HEK293 (cell line): Measurements from ENCODE around the gene ZNF555.

Source experiments
- CTCF ChIA-PET: fragments of 350-600 bp; formaldehyde crosslinking; extraction: SDS; loops from one replicate; lab custom pipeline; 2021; ENCODE audit warnings: antibody characterized with exemption; lab: Yijun Ruan, JAX
- POLR2A ChIA-PET: fragments of 300-600 bp; formaldehyde crosslinking; extraction: SDS; loops from one replicate; lab custom pipeline; 2020; ENCODE audit warnings: antibody characterized with exemption, inconsistent platforms; lab: Yijun Ruan, JAX
- H3K27ac ChIP-seq: fragments of 200-500 bp; sonication (Bioruptor generic); 2 replicates; pipeline ENCODE4 v1.5.1; 2014; ENCODE audit warnings: low read depth, low read length, control low read depth, inconsistent platforms; ENCODE audit errors: extremely low read depth
- H3K36me3 ChIP-seq, 2 experiments: fragments of 200-500 bp in 1 of 2; sonication (Bioruptor generic) in 1 of 2; 1 replicate in 1 of 2; 2 replicates in 1 of 2; pipeline ENCODE4 v1.5.1; 2014 to 2017; ENCODE audit warnings: inconsistent platforms in 2 of 2, low read length in 2 of 2; ENCODE audit not compliant: control insufficient read depth in 2 of 2, insufficient read depth in 1 of 2
- H3K4me1 ChIP-seq: fragments of 200-500 bp; sonication (Bioruptor generic); 2 replicates; pipeline ENCODE4 v1.5.1; 2014; ENCODE audit warnings: mild to moderate bottlenecking, low read length, inconsistent platforms; ENCODE audit not compliant: control insufficient read depth, insufficient read depth
- H3K4me3 ChIP-seq: 2 replicates; pipeline ENCODE4 v1.5.1; 2011; ENCODE audit warnings: low read depth, mild to moderate bottlenecking, control low read depth, low read length, moderate library complexity
- H3K9me3 ChIP-seq: fragments of 200-500 bp; sonication (Bioruptor generic); 2 replicates; pipeline ENCODE4 v1.5.1; 2014; ENCODE audit warnings: low read depth, low read length, inconsistent platforms; ENCODE audit not compliant: control insufficient read depth, insufficient read depth
- INSM2 ChIP-seq: fragments of 450-650 bp; formaldehyde crosslinking; IDR thresholded peaks from 2 replicates; pipeline ENCODE4 v1.5.1; 2016; ENCODE audit warnings: missing biosample characterization, missing genetic modification characterization
- SP7 ChIP-seq: fragments of 450-650 bp; formaldehyde crosslinking; IDR thresholded peaks from 2 replicates; pipeline ENCODE4 v1.5.1; 2016; ENCODE audit warnings: missing biosample characterization, missing genetic modification characterization
- TSHZ1 ChIP-seq: fragments of 450-650 bp; formaldehyde crosslinking; IDR thresholded peaks from 2 replicates; pipeline ENCODE4 v1.5.1; 2016; ENCODE audit warnings: missing biosample characterization, missing genetic modification characterization, borderline replicate concordance
- ZNF26 ChIP-seq: fragments of 450-650 bp; formaldehyde crosslinking; IDR thresholded peaks from 2 replicates; pipeline ENCODE4 v1.5.1; 2016; ENCODE audit warnings: missing biosample characterization, missing genetic modification characterization
- ZNF280C ChIP-seq: fragments of 450-650 bp; formaldehyde crosslinking; IDR thresholded peaks from 2 replicates; pipeline ENCODE4 v1.5.1; 2016; ENCODE audit warnings: missing biosample characterization, missing genetic modification characterization
- ZNF280D ChIP-seq: fragments of 450-650 bp; formaldehyde crosslinking; IDR thresholded peaks from 2 replicates; pipeline ENCODE4 v1.5.1; 2016; ENCODE audit warnings: missing biosample characterization, missing genetic modification characterization
- ZNF37A ChIP-seq: fragments of 450-650 bp; IDR thresholded peaks from 2 replicates; pipeline ENCODE4 v1.5.1; 2018; ENCODE audit warnings: missing biosample characterization, missing genetic modification characterization
- ZNF423 ChIP-seq: fragments of 450-650 bp; formaldehyde crosslinking; IDR thresholded peaks from 2 replicates; pipeline ENCODE4 v1.5.1; 2016; ENCODE audit warnings: missing biosample characterization, missing genetic modification characterization
- ZNF501 ChIP-seq: fragments of 450-650 bp; formaldehyde crosslinking; IDR thresholded peaks from 2 replicates; pipeline ENCODE4 v1.5.1; 2016; ENCODE audit warnings: missing biosample characterization, missing genetic modification characterization
- ZNF513 ChIP-seq: fragments of 450-650 bp; IDR thresholded peaks from 2 replicates; pipeline ENCODE4 v1.5.1; 2018; ENCODE audit warnings: missing biosample characterization, missing genetic modification characterization
- ZNF692 ChIP-seq: fragments of 450-650 bp; formaldehyde crosslinking; IDR thresholded peaks from 2 replicates; pipeline ENCODE4 v1.5.1; 2016; ENCODE audit warnings: missing biosample characterization, missing genetic modification characterization
- ZNF747 ChIP-seq: fragments of 450-650 bp; formaldehyde crosslinking; IDR thresholded peaks from 2 replicates; pipeline ENCODE4 v1.5.1; 2016; ENCODE audit warnings: missing biosample characterization, missing genetic modification characterization
- ZNF776 ChIP-seq: fragments of 450-650 bp; formaldehyde crosslinking; IDR thresholded peaks from 2 replicates; pipeline ENCODE4 v1.5.0; 2017; ENCODE audit warnings: missing biosample characterization, missing genetic modification characterization, borderline replicate concordance
- ZNF777 ChIP-seq: fragments of 450-650 bp; formaldehyde crosslinking; IDR thresholded peaks from 2 replicates; pipeline ENCODE4 v1.5.1; 2017; ENCODE audit warnings: missing biosample characterization, missing genetic modification characterization, borderline replicate concordance
- ZSCAN16 ChIP-seq: fragments of 450-650 bp; formaldehyde crosslinking; IDR thresholded peaks from 2 replicates; pipeline ENCODE4 v1.5.1; 2016; ENCODE audit warnings: missing biosample characterization, missing genetic modification characterization
- ZXDB ChIP-seq: fragments of 450-650 bp; formaldehyde crosslinking; IDR thresholded peaks from 2 replicates; pipeline ENCODE4 v1.5.1; 2016; ENCODE audit warnings: missing biosample characterization, missing genetic modification characterization

ZNF555 gene

GRCh38 chr19:2883686-2884439 is 42.6 kb downstream of the ZNF555 start (continued):
- TF ChIP-seq TSHZ1 (tag by site-specific recombination) (no peak), INSM2 (tag by site-specific recombination) (no peak), ZNF280C (tag by site-specific recombination) (no peak), ZXDB (tag by site-specific recombination) (no peak)

GRCh38 chr19:2885736-2886135 is 44.5 kb downstream of the ZNF555 start:
- TF ChIP-seq ZNF280D (no peak), ZNF777 (tag by site-specific recombination) (no peak), SP7 (tag by site-specific recombination) (no peak), ZNF501 (no peak), ZNF776 (no peak), ZNF26 (no peak), ZNF692 (tag by site-specific recombination) (no peak), ZNF747 (tag by site-specific recombination) (no peak), ZNF423 (no peak), ZNF513 (tag by site-specific recombination) (no peak), ZNF37A (no peak), ZSCAN16 (tag by site-specific recombination) (no peak)
- TF ChIP-seq, all 188 proteins: peak for 0
- Histone ChIP-seq H3K36me3 (no peaks in the 10 kb centered on the region), H3K4me3 (no peak overlapping the region), H3K4me1 (no peaks in the 10 kb centered on the region), H3K27ac (no peak overlapping the region), H3K9me3 (no peaks in the 10 kb centered on the region)
- ChIA-PET POLR2A (no interaction called here), CTCF (interaction anchor here (0.6 to 2.7 kb wide), 2 partner anchors 64 to 136 kb away, joined by 3 to 13 read pairs; no protein-coding TSS in a partner anchor)
